Activated T-helper 1 cell treated with anti-CD3 and anti-CD28 coated beads, Interleukin-2, amount 50 U/mL, for 16 hours (primary cell): ENCODE measurements around the gene CARMIL1.
"Not testable (repeated sequence)": the region's sequence is repeated elsewhere in the genome, so short reads cannot be mapped to it uniquely, and the experiment has no call there.

Source experiments
- DNase-seq, 2 donors: peaks; one replicate each; pipeline ENCODE4 v3.0.0-alpha.2; 2020; ENCODE audit warnings: low read depth in 1 of 2, low spot score in 1 of 2

Gene CARMIL1

DNA sequence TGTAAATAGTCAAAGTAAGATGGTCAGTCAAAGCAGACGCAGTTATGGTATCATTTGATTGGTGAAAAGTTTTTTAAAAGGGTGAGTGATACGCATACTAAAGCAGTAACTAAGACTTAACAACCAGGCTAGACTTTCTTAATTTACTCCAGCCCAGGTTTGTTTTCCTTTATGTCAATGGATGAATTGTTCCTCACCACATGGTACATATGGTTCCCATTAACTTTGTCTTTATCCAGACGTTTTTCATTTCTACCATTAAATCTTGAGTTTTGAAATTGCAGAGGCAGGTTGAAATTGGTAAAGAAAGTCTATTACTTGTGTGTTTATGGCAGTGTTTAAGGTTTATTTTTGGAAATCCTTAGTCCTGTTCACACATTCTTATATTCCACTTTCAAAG is 274.3 kb downstream of the CARMIL1 start:
- DNase-seq, result no peak

GRCh38 chr6:25555188-25555587 is 276.0 kb downstream of the CARMIL1 start:
- no peak for DNase-seq

GRCh38 chr6:25556516-25556915 is 277.3 kb downstream of the CARMIL1 start:
- DNase-seq, result peak; percentile 50 to 62

DNA sequence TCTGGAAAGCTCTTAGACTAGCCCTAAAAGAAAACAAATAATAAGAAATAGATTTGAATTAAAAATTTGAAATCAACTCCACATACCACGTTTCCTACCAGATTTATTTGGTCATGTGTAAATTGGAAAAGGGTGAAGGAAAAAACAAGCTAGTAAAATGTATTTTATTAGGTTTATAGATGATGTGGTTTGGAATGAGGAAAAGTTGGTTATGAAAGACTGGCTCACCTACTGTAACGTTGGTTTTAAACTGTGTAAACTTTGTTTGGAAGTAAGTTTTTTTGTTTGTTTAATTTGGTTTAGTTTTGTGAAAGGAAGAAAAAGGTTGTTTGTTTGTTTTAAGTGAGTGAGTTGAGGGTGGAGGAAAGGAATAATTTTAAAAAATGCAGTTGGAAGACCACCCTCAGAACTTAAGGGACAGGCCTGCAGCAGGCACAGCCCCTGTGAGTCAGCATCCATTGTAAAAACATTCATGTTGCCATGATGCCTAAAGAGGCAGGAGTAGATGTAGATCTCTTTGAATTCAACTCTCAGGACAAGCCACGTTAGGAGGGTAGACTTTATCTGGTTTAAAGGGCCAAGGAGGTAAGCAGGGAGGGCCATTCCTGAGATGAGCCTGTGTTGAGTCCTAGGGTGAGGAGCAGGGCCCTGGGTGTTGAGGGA is 279.1 kb downstream of the CARMIL1 start:
- no peak for DNase-seq

- no peak for DNase-seq
Measured at GRCh38 chr6:25560865-25561264, 281.7 kb downstream of the CARMIL1 start.

DNA sequence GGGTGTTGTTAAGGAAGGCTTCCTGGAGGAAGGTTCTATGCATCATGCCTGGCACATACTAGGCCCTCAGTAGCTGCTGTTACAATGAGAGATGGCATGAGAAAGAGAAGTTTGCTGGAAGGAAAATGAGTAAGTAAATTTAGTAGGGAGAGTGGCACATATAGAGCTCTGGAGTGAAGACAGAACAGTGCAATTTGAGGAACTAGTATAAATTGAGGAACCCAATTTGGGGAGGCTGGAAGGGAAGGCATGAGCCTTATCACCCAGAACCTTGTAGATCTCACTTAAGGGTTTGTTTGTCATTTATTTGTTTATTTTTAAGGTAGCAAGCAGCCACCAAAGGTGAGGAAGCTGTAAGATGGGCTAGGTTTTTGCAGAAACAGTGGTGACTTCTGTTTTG is 285.8 kb downstream of the CARMIL1 start:
- no peak for DNase-seq

DNA sequence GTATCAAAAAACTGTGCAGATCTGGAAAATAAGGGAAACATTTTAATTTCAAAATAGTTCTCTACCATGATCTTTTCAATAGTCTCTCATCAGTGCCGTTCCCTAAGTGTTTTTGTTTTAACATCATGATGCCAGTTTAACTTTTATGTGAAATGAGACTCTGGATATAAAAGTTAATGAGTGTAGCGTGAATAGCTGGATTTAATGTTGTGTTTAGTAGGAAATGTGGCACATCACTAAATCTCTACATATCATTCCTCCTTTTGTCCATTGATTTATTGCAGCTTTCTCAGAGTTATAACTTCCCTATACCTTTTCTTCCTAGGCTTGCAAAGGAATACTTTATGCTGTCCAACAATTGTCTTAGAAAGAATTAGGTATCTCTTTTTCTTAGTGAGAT is 291.4 kb downstream of the CARMIL1 start:
- no peak for DNase-seq

DNA sequence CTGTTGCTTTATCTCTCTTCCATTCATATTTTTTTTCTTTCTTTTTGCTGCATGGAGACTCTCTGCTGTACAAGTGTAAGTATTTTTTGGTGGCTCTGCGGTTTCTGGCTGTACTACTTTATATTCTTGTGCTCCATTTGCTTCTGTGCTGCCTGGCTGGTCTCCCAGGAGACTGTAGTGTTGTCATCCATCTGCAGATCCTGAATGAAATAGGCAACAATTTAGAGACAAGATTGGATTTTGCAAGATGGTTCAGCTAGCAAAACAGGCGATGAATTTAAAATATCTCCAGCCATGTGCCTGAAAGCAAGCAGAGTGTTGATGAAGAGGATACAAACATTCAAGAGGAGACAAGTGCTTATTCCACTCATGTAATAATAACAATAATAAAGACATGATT is 297.7 kb downstream of the CARMIL1 start:
- no peak for DNase-seq

GRCh38 chr6:25578538-25578937 is 299.4 kb downstream of the CARMIL1 start:
- DNase-seq, result no peak

- no peak for DNase-seq
Measured at GRCh38 chr6:25579391-25579883, 300.3 kb downstream of the CARMIL1 start.

DNA sequence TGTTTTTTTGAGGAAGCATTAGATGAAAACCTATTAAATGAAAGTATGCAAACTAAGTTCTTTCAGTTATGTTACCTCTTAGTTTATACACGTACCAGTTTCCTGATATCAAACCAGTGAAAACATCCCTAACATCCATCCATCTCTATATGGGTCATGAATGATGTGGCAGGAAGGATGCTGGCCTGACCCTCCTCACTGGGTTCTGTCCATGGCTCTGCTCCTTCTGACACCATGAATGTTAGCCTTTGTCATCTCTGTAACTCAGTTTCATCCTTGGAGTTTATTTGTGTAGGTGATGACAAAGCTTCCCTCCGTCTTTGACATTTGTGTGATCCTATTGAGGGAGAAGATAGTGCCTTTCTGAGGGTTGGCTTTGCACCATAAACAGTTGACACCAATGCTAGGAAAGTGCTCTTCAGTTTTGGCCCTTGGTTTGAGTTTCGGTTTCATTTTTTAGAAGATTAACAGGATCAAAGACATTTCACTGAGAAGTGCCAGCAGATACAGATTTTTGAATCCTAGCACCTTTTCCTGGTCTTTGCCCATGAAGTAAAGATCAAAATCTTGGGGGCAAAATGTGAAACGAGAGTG is 300.8 kb downstream of the CARMIL1 start:
- no peak for DNase-seq

GRCh38 chr6:25582101-25582500 is 302.9 kb downstream of the CARMIL1 start:
- no peak for DNase-seq

GRCh38 chr6:25583099-25583498 is 303.9 kb downstream of the CARMIL1 start:
- DNase-seq, result no peak

DNA sequence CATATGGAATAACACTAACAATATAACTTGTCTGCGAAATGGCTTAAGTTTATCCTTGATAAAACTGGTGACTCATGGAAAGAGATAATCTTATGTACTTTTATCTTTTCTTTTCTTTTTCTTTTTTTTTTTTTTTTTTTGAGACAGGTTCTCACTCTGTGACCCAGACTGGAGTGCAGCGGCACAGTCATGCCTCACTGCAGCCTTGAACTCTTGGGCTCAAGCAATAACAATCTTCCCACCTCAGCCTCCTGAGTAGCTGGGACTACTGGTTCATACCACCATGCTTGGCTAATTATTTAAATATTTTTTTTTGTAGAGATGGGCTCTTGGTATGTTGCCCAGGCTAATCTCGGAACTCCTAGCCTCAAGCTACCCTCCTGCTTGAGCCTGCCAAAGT is 304.7 kb downstream of the CARMIL1 start:
- DNase-seq, result no peak

GRCh38 chr6:25585225-25585624 is 306.1 kb downstream of the CARMIL1 start:
- no peak for DNase-seq

- not testable (repeated sequence) for DNase-seq
Measured at GRCh38 chr6:25586119-25586518, 306.9 kb downstream of the CARMIL1 start.

DNA sequence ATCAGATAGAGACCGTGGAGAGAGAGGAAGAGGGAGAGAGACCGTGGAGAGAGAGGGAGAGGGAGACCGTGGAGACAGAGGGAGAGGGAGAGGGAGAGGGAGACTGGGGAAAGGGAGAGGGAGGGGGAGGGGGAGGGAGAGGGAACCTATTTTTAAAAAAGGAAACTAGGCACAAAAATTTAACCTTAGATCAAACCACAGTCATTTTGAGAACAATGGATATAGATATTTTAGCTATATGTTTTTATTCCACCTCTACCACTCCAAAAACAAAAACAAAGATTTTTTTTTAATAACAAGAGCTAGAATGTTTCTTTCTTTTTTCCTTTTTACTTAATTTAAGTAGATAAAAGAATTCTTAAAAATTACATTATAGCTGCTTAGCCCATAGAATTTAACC is 307.8 kb downstream of the CARMIL1 start:
- DNase-seq, result no peak

DNA sequence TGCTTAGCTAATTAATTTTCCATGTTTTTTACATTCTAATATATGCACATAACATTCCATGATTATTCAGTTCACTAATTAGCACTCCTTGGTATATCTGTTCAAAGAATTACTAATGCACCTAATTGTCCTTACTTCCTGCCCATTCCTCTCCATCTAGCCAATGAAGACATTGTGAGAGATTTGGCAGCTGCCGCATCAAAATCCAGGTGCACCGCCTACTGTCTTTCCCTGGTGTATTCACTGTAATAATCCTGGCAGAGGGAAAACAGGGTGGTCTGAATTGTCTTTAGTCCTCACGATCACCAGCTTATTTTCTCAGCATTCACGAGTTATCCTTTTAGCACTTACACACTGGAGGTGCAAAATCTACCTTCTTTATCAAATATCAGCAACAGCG is 311.8 kb downstream of the CARMIL1 start:
- no peak for DNase-seq

DNA sequence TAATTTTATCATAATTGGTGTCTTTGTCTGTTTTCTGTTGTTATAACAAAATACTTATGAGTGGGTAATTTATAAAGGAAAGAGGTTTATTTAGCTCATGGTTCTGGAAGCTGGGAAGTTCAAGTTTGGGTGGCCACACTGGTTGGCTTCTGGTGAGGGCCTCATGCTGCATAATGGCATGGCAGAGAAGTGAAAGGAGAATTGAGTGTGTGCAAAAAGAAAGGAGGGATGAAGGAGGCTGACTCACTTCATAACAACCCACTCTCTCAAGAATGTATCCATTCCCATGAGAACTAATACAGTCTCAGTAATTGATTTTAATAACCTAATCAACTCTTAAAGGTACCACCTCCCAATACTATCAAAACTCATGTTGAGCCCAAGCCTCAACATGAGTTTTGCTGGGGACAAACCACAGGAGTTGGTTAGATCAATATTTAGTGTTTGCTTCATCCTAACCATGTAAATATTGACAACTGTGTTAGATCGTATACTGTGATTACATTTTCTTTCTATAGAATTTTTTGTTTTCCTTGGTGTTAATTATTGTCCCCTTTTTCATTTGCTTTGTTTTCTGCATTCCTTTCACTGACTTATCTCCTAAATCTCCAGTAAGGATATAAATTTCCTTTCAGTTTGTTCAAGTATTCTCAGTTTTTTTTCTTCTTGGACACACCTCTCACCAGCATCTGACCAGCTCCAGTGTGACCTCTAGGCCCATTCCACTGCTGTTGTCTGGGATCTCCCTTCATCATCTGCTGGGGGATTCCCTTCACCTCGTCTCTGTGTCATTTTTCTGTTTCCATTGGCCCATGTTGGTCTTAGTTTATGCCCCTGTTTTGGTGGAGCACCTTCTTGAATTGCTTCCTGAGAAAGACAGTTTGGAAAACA is 318.0 kb downstream of the CARMIL1 start:
- no peak for DNase-seq

GRCh38 chr6:25599516-25600085 is 320.4 kb downstream of the CARMIL1 start:
- DNase-seq, result no peak

- no peak for DNase-seq
Measured at GRCh38 chr6:25601800-25602673, 322.9 kb downstream of the CARMIL1 start.
